A673 (cell line): Measurements from ENCODE around the gene LIPH. TPM values are rescaled to one million over a fixed set of nuclear protein-coding genes. Genes with fewer than 3 reads are reported as not detected.
"Not testable (repeated sequence)": the region's sequence is repeated elsewhere in the genome, so short reads cannot be mapped to it uniquely, and the experiment has no call there.

Experiments used
- BruUV-seq: library from RNA; stranded (reverse); fragments of 400-500 nt; replicated peaks from 2 replicates; lab custom pipeline; 2021; lab: Mats Ljungman, UMichigan
- CTCF ChIA-PET: fragments of 300-600 bp; sonication (Branson Sonifier 250); formaldehyde crosslinking; loops from one replicate; lab custom pipeline; 2022; ENCODE audit warnings: antibody characterized with exemption; lab: Charles Lee
- POLR2A ChIA-PET: fragments of 300-600 bp; sonication (Branson Sonifier 250); formaldehyde crosslinking; loops from one replicate; lab custom pipeline; 2022; ENCODE audit warnings: antibody characterized with exemption; ENCODE audit not compliant: low non-redundant PET; lab: Charles Lee
- DNase-seq: peaks from one replicate; pipeline ENCODE4 v3.0.0-alpha.2; 2015; ENCODE audit warnings: low spot score
- H3K27ac ChIP-seq: fragments of 200-600 bp; sonication (generic); 2 replicates; pipeline ENCODE4 v1.5.1; 2016; ENCODE audit warnings: mixed run types, low read depth, mild to moderate bottlenecking, mixed read lengths, antibody characterized with exemption, low read length; ENCODE audit not compliant: poor library complexity, severe bottlenecking
- H3K27me3 ChIP-seq: fragments of 200-600 bp; sonication (generic); replicated peaks from 2 replicates; pipeline ENCODE4 v1.6.1; 2017; ENCODE audit warnings: mixed run types, low read depth, mild to moderate bottlenecking, mixed read lengths, antibody characterized with exemption, low read length; ENCODE audit not compliant: insufficient read depth, poor library complexity
- H3K36me3 ChIP-seq: fragments of 200-600 bp; sonication (generic); 2 replicates; pipeline ENCODE4 v1.6.1; 2016; ENCODE audit warnings: mixed run types, mild to moderate bottlenecking, mixed read lengths, antibody characterized with exemption, low read length; ENCODE audit not compliant: insufficient read depth, poor library complexity, severe bottlenecking
- H3K4me1 ChIP-seq: fragments of 200-600 bp; sonication (generic); 2 replicates; pipeline ENCODE4 v1.6.1; 2017; ENCODE audit warnings: mixed run types, mild to moderate bottlenecking, mixed read lengths, antibody characterized with exemption, low read length; ENCODE audit not compliant: insufficient read depth, poor library complexity, severe bottlenecking
- H3K4me3 ChIP-seq: fragments of 200-600 bp; sonication (generic); 2 replicates; pipeline ENCODE4 v1.5.1; 2016; ENCODE audit warnings: low read depth, mixed run types, mild to moderate bottlenecking, mixed read lengths, low read length; ENCODE audit not compliant: poor library complexity, severe bottlenecking
- H3K9me3 ChIP-seq: fragments of 200-600 bp; sonication (generic); 2 replicates; pipeline ENCODE4 v1.6.1; 2016; ENCODE audit warnings: mixed run types, low read depth, mild to moderate bottlenecking, mixed read lengths, antibody characterized with exemption, low read length; ENCODE audit not compliant: poor library complexity, severe bottlenecking
- CTCF ChIP-seq: fragments of 300-800, 200-600 bp; sonication (generic); conservative IDR thresholded peaks from 2 replicates; pipeline ENCODE4 v1.5.1; 2017; ENCODE audit warnings: low read depth, mild to moderate bottlenecking, antibody characterized with exemption, low read length, moderate library complexity, mixed read lengths
- EZH2 ChIP-seq: fragments of 200-600 bp; sonication (generic); IDR thresholded peaks from 2 replicates; pipeline ENCODE4 v1.6.1; 2017; ENCODE audit warnings: borderline replicate concordance, low read depth, mild to moderate bottlenecking, mixed read lengths, antibody characterized with exemption, low read length; ENCODE audit not compliant: poor library complexity, severe bottlenecking
- intact Hi-C: fragments of 100-400 bp; cut with micrococcal nuclease; formaldehyde crosslinking; loops from one replicate; pipeline ENCODE4 v1.10.0; 2022; ENCODE audit not compliant: unreplicated experiment
- total RNA-seq: library from RNA; stranded (reverse); gene quantifications from 2 replicates; pipeline ENCODE4 v1.2.3, GENCODE V29; 2021

Gene LIPH
- total RNA-seq, 1 experiment from 2014 or later, result 12.1 TPM

- no peaks in the 10 kb centered on the region for H3K9me3 ChIP-seq
- CTCF ChIA-PET, result interaction anchor here (1.0 kb wide), 1 partner anchor 9 kb away, joined by 3 read pairs; no protein-coding TSS in a partner anchor
- DNase-seq, result no peak
- H3K4me1 ChIP-seq, result no peaks in the 10 kb centered on the region
- BruUV-seq, result no TSS peak
- no peak overlapping the region for H3K27ac ChIP-seq
- intact Hi-C loops, result no loop called here
- no peak overlapping the region for H3K4me3 ChIP-seq
- POLR2A ChIA-PET, result no interaction called here
- TF ChIP-seq EZH2 (no peak), CTCF (no peak)
- no peaks in the 10 kb centered on the region for H3K27me3 ChIP-seq
- no peaks in the 10 kb centered on the region for H3K36me3 ChIP-seq
Observed at GRCh38 chr3:185469542-185469941, 82.8 kb downstream of the LIPH start.

DNA sequence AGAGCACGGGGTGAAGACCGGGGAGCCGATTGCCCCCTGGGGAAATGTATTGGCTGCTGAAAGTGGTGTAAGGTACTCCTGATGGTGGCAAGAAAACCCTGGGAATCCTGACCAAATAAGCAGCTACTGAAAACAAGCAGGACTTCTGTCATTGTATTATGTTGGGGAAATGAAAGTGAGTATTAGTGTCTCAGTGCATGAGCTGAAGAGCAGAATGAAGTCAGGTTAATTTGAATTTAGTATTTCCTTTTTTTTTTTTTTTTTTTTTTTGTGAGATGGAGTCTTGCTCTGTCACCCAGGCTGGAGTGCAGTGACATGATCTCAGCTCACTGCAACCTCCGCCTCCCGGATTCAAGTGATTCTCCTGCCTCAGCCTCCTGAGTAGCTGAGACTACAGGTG, 86.3 kb downstream of the LIPH start:
- DNase-seq, H3K4me1 ChIP-seq, intact Hi-C loops, H3K4me3 ChIP-seq, H3K9me3 ChIP-seq, H3K36me3 ChIP-seq, BruUV-seq, H3K27me3 ChIP-seq, POLR2A ChIA-PET, H3K27ac ChIP-seq: not testable (repeated sequence)
- CTCF ChIA-PET, result interaction anchor here (0.6 to 0.7 kb wide), 2 partner anchors 20 to 93 kb away, joined by 9 to 11 read pairs; no protein-coding TSS in a partner anchor

GRCh38 chr3:185465471-185465870, 86.9 kb downstream of the LIPH start:
- ChIA-PET POLR2A (no interaction called here), CTCF (interaction anchor here (0.7 kb wide), 1 partner anchor 21 kb away, joined by 9 read pairs; no protein-coding TSS in a partner anchor)

More at GRCh38 chr3:185465471-185465870, 86.9 kb downstream of the LIPH start:
- intact Hi-C loops, result no loop called here
- no peaks in the 10 kb centered on the region for H3K36me3 ChIP-seq
- H3K27me3 ChIP-seq, result no peaks in the 10 kb centered on the region
- H3K4me3 ChIP-seq, result no peak overlapping the region
- BruUV-seq, result no TSS peak
- DNase-seq, result no peak
- no peaks in the 10 kb centered on the region for H3K4me1 ChIP-seq
- no peak overlapping the region for H3K27ac ChIP-seq
- TF ChIP-seq EZH2 (no peak), CTCF (no peak)
- H3K9me3 ChIP-seq, result no peaks in the 10 kb centered on the region
